Activated T-helper 17 cell treated with anti-CD3 and anti-CD28 coated beads, Interleukin-2, amount 50 U/mL, for 72 hours (primary cell): Measurements from ENCODE around the gene HSDL1. TPM values are rescaled to one million over a fixed set of nuclear protein-coding genes. Genes with fewer than 3 reads are reported as not detected.

Experiments
- ATAC-seq: fragments of 150-1000 bp; cut with Tn5 transposase; replicated peaks from 2 replicates; pipeline ENCODE4 v1.10.0; 2021; ENCODE audit warnings: mild to moderate bottlenecking, moderate library complexity
- H3K27ac Mint-ChIP-seq: one replicate; pipeline ENCODE4 v1.8.0; 2022; ENCODE audit warnings: mixed read lengths
- H3K27me3 Mint-ChIP-seq: one replicate; pipeline ENCODE4 v1.8.0; 2022; ENCODE audit warnings: mixed read lengths
- H3K36me3 Mint-ChIP-seq: one replicate; pipeline ENCODE4 v1.8.0; 2022; ENCODE audit warnings: low read depth, mild to moderate bottlenecking, mixed read lengths
- H3K4me1 Mint-ChIP-seq: one replicate; pipeline ENCODE4 v1.8.0; 2022; ENCODE audit warnings: mixed read lengths
- H3K4me3 Mint-ChIP-seq: one replicate; pipeline ENCODE4 v1.8.0; 2022; ENCODE audit warnings: mild to moderate bottlenecking, mixed read lengths
- H3K9me3 Mint-ChIP-seq: one replicate; pipeline ENCODE4 v1.8.0; 2022; ENCODE audit warnings: mixed read lengths
- total RNA-seq, 2 donors: library from RNA; stranded (reverse); gene quantifications; one replicate each; pipeline ENCODE4 v1.2.3, GENCODE V29; 2022

The HSDL1 gene
- total RNA-seq, result 10 to 100 TPM in 1 of 2 donors, 1 to 10 TPM in 1; 9.9 to 14.6 TPM

GRCh38 chr16:84144859-84145639 is at the start of gene HSDL1, which contains the start of gene DNAAF1:
Gene HSDL1 (minus strand): TSS chr16:84145177. CDS start chr16:84131321, 13,856 bp downstream.
Gene DNAAF1 (plus strand): TSS chr16:84145308. CDS start chr16:84145441, 133 bp downstream.
- peaks cover 3% of the 10 kb centered on the region for H3K27me3 Mint-ChIP-seq
- peaks cover 10% of the 10 kb centered on the region for H3K4me1 Mint-ChIP-seq
- no peaks in the 10 kb centered on the region for H3K9me3 Mint-ChIP-seq
- peak within 1 kb of the TSS; percentile 96 for H3K4me3 Mint-ChIP-seq
- H3K36me3 Mint-ChIP-seq, result peaks cover 6% of the 10 kb centered on the region
- H3K27ac Mint-ChIP-seq, result peak within 1 kb of the TSS; percentile 93
- ATAC-seq, result peak; percentile 88

- peaks cover 8% of the 10 kb centered on the region for H3K4me1 Mint-ChIP-seq
- peak overlapping the region; percentile 65 for H3K27ac Mint-ChIP-seq
- no peaks in the 10 kb centered on the region for H3K9me3 Mint-ChIP-seq
- H3K27me3 Mint-ChIP-seq, result no peaks in the 10 kb centered on the region
- peak overlapping the region; percentile 39 for H3K4me3 Mint-ChIP-seq
- no peaks in the 10 kb centered on the region for H3K36me3 Mint-ChIP-seq
- no peak for ATAC-seq
Measured at GRCh38 chr16:84194018-84194417, 49.0 kb upstream of the HSDL1 start.

- H3K4me3 Mint-ChIP-seq, result peak overlapping the region; percentile 39
- ATAC-seq, result peak; percentile 33
- no peaks in the 10 kb centered on the region for H3K36me3 Mint-ChIP-seq
- H3K27ac Mint-ChIP-seq, result peak overlapping the region; percentile 65
- H3K9me3 Mint-ChIP-seq, result no peaks in the 10 kb centered on the region
- no peaks in the 10 kb centered on the region for H3K27me3 Mint-ChIP-seq
- peaks cover 8% of the 10 kb centered on the region for H3K4me1 Mint-ChIP-seq
Measured at GRCh38 chr16:84193480-84193879, 48.5 kb upstream of the HSDL1 start.

GRCh38 chr16:84191466-84191865 is 46.5 kb upstream of the HSDL1 start:
- no peaks in the 10 kb centered on the region for H3K36me3 Mint-ChIP-seq
- no peak overlapping the region for H3K27ac Mint-ChIP-seq
- no peaks in the 10 kb centered on the region for H3K27me3 Mint-ChIP-seq
- H3K4me3 Mint-ChIP-seq, result no peak overlapping the region
- no peaks in the 10 kb centered on the region for H3K9me3 Mint-ChIP-seq
- H3K4me1 Mint-ChIP-seq, result peaks cover 8% of the 10 kb centered on the region
- no peak for ATAC-seq

- H3K4me1 Mint-ChIP-seq, result peaks cover 8% of the 10 kb centered on the region
- H3K27ac Mint-ChIP-seq, result no peak within 1 kb of the TSS
- no peaks in the 10 kb centered on the region for H3K36me3 Mint-ChIP-seq
- no peak within 1 kb of the TSS for H3K4me3 Mint-ChIP-seq
- ATAC-seq, result no peak
- no peaks in the 10 kb centered on the region for H3K9me3 Mint-ChIP-seq
- H3K27me3 Mint-ChIP-seq, result no peaks in the 10 kb centered on the region
Measured at GRCh38 chr16:84190731-84191388, 45.9 kb upstream of the HSDL1 start, which contains the start of gene ADAD2. Gene ADAD2 (plus strand): TSS chr16:84191157. CDS start chr16:84191231, 74 bp downstream.

- H3K27me3 Mint-ChIP-seq, result no peaks in the 10 kb centered on the region
- H3K9me3 Mint-ChIP-seq, result no peaks in the 10 kb centered on the region
- ATAC-seq, result peak; percentile 99
- peak within 1 kb of the TSS; percentile 97 for H3K27ac Mint-ChIP-seq
- H3K4me3 Mint-ChIP-seq, result peak within 1 kb of the TSS; percentile 93
- peaks cover 26% of the 10 kb centered on the region for H3K36me3 Mint-ChIP-seq
- H3K4me1 Mint-ChIP-seq, result peaks cover 12% of the 10 kb centered on the region
Measured at GRCh38 chr16:84186685-84187437, 41.9 kb upstream of the HSDL1 start, which contains the start of gene TAF1C. Gene TAF1C (minus strand): TSS chr16:84187057. CDS start chr16:84184988, 2,069 bp downstream.

- Mint-ChIP-seq H3K36me3 (peaks cover 31% of the 10 kb centered on the region), H3K4me1 (peaks cover 12% of the 10 kb centered on the region), H3K9me3 (no peaks in the 10 kb centered on the region), H3K27ac (peak overlapping the region; percentile 46), H3K4me3 (peak overlapping the region; percentile 93), H3K27me3 (no peaks in the 10 kb centered on the region)
- ATAC-seq, result no peak
Measured at GRCh38 chr16:84184775-84185174, 39.8 kb upstream of the HSDL1 start.

- no peak overlapping the region for H3K27ac Mint-ChIP-seq
- peaks cover 31% of the 10 kb centered on the region for H3K36me3 Mint-ChIP-seq
- H3K9me3 Mint-ChIP-seq, result no peaks in the 10 kb centered on the region
- peak overlapping the region; percentile 93 for H3K4me3 Mint-ChIP-seq
- no peak for ATAC-seq
- peaks cover 12% of the 10 kb centered on the region for H3K4me1 Mint-ChIP-seq
- H3K27me3 Mint-ChIP-seq, result no peaks in the 10 kb centered on the region
Measured at GRCh38 chr16:84183911-84184591, 39.1 kb upstream of the HSDL1 start.

- Mint-ChIP-seq H3K27ac (peak overlapping the region; percentile 43), H3K27me3 (no peaks in the 10 kb centered on the region), H3K36me3 (peaks cover 36% of the 10 kb centered on the region), H3K4me3 (no peak overlapping the region), H3K9me3 (no peaks in the 10 kb centered on the region), H3K4me1 (peaks cover 12% of the 10 kb centered on the region)
- ATAC-seq, result no peak
Measured at GRCh38 chr16:84183572-84183875, 38.5 kb upstream of the HSDL1 start.

GRCh38 chr16:84182680-84183571 is 37.9 kb upstream of the HSDL1 start:
- Mint-ChIP-seq H3K36me3 (peaks cover 41% of the 10 kb centered on the region), H3K9me3 (no peaks in the 10 kb centered on the region), H3K27me3 (no peaks in the 10 kb centered on the region), H3K27ac (peak overlapping the region; percentile 43), H3K4me3 (no peak overlapping the region), H3K4me1 (peaks cover 14% of the 10 kb centered on the region)
- ATAC-seq, result no peak

GRCh38 chr16:84182104-84182503 is 37.1 kb upstream of the HSDL1 start:
- H3K4me1 Mint-ChIP-seq, result peaks cover 19% of the 10 kb centered on the region
- no peaks in the 10 kb centered on the region for H3K9me3 Mint-ChIP-seq
- H3K4me3 Mint-ChIP-seq, result no peak overlapping the region
- H3K36me3 Mint-ChIP-seq, result peaks cover 44% of the 10 kb centered on the region
- no peak for ATAC-seq
- no peak overlapping the region for H3K27ac Mint-ChIP-seq
- no peaks in the 10 kb centered on the region for H3K27me3 Mint-ChIP-seq

GRCh38 chr16:84181144-84181915 is 36.4 kb upstream of the HSDL1 start:
- H3K27ac Mint-ChIP-seq, result no peak overlapping the region
- H3K4me1 Mint-ChIP-seq, result peaks cover 19% of the 10 kb centered on the region
- H3K9me3 Mint-ChIP-seq, result no peaks in the 10 kb centered on the region
- H3K4me3 Mint-ChIP-seq, result no peak overlapping the region
- peaks cover 44% of the 10 kb centered on the region for H3K36me3 Mint-ChIP-seq
- H3K27me3 Mint-ChIP-seq, result no peaks in the 10 kb centered on the region
- ATAC-seq, result no peak
